ENCODE data around the gene KRT3.
"Not testable (repeated sequence)": the region's sequence is repeated elsewhere in the genome, so short reads cannot be mapped to it uniquely, and the experiment has no call there.

KRT3 gene

DNA sequence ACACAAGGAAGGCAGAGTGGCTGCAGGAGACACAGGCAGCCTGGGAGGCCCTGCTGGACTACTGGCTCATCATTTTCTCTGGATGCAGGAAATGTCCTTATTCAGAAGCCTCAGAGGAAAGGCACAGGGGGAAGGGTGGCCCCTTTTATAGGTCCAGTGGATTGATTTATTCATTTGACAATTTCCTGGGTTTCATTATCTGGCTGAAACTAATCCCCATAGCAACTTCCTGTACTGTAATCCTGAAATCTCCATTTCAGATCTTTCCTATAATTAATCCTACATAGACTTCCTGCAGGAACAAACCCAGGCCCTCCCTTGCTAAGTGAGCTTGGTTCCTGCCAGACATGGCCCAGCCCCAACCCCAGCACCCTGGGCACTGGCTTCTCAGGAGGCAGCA is 41.8 kb downstream of the KRT3 start:
- DNase-seq (ENCODE audit: low read depth): no peak
- TF ChIP-seq, protein P1, sequence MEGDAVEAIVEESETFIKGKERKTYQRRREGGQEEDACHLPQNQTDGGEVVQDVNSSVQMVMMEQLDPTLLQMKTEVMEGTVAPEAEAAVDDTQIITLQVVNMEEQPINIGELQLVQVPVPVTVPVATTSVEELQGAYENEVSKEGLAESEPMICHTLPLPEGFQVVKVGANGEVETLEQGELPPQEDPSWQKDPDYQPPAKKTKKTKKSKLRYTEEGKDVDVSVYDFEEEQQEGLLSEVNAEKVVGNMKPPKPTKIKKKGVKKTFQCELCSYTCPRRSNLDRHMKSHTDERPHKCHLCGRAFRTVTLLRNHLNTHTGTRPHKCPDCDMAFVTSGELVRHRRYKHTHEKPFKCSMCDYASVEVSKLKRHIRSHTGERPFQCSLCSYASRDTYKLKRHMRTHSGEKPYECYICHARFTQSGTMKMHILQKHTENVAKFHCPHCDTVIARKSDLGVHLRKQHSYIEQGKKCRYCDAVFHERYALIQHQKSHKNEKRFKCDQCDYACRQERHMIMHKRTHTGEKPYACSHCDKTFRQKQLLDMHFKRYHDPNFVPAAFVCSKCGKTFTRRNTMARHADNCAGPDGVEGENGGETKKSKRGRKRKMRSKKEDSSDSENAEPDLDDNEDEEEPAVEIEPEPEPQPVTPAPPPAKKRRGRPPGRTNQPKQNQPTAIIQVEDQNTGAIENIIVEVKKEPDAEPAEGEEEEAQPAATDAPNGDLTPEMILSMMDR (conservative IDR thresholded peaks at IDR 0.05; ENCODE audit: control insufficient read depth, insufficient read depth, low read depth, low read length): no peak
- no peak overlapping the region for H3K4me3 ChIP-seq (ENCODE audit: control insufficient read depth, low read depth, low read length)

DNA sequence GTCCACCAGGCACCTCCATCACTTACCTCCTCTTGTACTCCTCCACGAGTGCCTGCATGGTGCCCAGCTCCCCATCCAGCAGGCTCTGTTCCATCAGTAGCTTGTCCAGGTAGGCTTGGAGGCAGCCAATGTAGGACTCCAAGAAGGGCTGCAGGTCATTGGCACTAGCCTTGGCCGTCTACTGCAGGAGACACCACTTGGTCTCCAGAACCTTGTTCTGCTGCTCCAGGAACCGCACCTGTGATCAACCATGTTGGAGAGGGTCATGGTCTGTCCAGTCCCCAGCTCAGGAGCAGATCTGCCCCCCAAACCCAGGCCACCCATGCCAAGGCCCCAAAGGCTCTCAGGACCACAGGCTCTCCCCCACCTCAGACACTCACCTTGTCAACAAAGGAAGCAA is 42.6 kb downstream of the KRT3 start:
- TF ChIP-seq, protein P1 (conservative IDR thresholded peaks at IDR 0.05; ENCODE audit: control insufficient read depth, insufficient read depth, low read depth, low read length): no peak
- no peak overlapping the region for H3K4me3 ChIP-seq (ENCODE audit: control insufficient read depth, low read depth, low read length)
- no peak for DNase-seq (ENCODE audit: low read depth)

DNA sequence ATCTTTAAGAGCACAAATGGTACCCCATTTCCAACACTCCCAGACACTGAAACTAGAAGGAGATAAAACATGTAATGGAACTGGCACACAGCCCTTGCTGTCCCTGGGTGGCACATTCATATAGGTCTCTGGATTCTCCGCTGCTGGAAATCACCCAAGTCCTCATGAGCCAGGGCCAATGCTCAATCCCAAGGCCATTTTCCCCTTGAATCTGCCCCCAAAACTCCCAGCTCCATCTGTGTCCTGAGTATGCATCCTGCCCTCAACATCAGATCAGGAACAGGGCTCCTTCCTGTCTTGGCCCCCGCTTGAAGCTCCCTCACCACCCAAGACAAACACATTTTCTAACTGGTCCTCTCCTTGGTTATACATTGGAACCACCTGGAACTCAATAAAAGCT is 43.4 kb downstream of the KRT3 start:
- TF ChIP-seq, protein P1 (conservative IDR thresholded peaks at IDR 0.05; ENCODE audit: control insufficient read depth, insufficient read depth, low read depth, low read length): no peak
- no peak for DNase-seq (ENCODE audit: low read depth)
- no peak overlapping the region for H3K4me3 ChIP-seq (ENCODE audit: control insufficient read depth, low read depth, low read length)

DNA sequence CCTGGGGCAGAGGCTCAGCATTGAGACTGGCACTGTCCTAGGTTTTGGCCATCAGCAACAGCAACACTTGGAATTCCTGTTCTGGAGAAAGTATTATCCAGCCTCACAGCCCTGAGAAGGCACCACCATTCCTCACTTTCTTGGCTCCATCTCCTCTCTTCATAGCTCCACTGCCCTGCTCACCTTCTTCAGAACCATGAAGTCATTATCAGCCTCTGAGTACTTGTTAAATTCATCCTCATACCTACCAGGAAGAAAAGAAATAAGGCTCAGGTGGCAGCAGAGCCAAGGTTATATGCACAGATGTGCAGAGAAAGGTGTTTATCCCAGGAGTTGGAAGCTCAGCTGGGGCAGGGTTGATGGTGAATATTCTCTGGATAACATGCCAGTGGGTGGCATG is 44.1 kb downstream of the KRT3 start:
- TF ChIP-seq, protein P1 (conservative IDR thresholded peaks at IDR 0.05; ENCODE audit: control insufficient read depth, insufficient read depth, low read depth, low read length): no peak
- no peak overlapping the region for H3K4me3 ChIP-seq (ENCODE audit: control insufficient read depth, low read depth, low read length)
- DNase-seq (ENCODE audit: low read depth): no peak

DNA sequence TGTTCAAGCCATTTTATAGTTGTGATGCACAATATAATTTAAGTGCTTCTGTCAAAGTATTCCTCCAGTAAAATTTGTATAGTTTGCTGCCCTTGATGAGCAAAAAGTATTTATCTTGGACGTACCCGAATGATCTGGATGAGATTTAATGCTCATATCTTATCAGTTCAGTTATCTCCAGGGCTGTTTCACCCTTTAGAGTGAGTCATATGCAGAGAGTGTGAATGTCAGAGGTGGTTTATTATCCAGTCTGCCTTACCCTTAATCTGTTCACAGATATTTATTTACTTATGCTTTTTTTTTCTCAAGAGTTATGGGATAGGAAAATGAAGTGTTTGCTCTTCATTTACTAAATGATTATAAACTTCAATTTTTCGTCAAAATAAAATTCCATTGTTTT is 45.4 kb downstream of the KRT3 start:
- not testable (repeated sequence) for DNase-seq (ENCODE audit: low read depth)

DNA sequence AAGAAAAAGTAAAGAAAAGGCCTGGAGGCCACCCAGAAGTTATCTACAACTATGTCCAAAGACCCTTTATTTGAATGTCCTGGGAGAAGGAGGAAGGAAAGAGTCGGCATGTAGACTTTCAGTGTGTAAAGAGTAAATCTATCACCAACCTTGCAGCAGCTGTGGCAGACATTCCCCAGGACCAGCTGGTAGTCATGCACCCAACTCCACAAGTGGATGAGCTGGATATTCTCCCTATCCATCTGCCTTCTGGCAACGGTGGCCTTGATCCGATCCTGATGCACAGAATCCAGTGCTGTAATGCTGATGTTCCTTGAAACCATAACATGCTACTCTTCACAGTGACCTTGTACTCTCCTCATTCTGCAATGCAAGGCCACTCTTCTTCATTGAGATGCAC is 46.1 kb downstream of the KRT3 start:
- no peak for DNase-seq (ENCODE audit: low read depth)
- H3K4me3 ChIP-seq (ENCODE audit: control insufficient read depth, low read depth, low read length): no peak overlapping the region
- TF ChIP-seq, protein P1 (conservative IDR thresholded peaks at IDR 0.05; ENCODE audit: control insufficient read depth, insufficient read depth, low read depth, low read length): no peak

More for the DNA sequence above, 45.4 kb downstream of the KRT3 start:
- H3K4me3 ChIP-seq (ENCODE audit: control insufficient read depth, low read depth, low read length): not testable (repeated sequence)

DNA sequence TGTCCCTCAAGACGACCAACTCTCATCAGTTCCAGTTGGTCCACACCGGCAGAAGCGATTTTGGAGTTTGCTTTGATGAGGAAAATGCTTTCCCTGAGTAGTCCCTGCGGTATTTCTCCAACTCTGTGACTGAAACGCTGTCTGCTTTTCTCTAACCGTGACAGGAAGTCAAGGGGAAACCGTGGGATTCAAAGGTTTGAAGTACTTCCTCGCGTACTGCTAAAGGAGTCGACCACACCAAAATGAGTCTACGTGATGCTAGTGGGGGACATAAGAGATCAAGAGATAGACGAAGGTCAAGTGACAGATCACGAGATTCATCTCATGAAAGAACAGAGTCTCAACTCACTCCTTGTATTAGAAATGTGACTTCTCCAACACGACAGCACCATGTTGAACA is 47.3 kb downstream of the KRT3 start:
- no peak for DNase-seq (ENCODE audit: low read depth)
- H3K4me3 ChIP-seq (ENCODE audit: control insufficient read depth, low read depth, low read length): no peak overlapping the region
- TF ChIP-seq, protein P1 (conservative IDR thresholded peaks at IDR 0.05; ENCODE audit: control insufficient read depth, insufficient read depth, low read depth, low read length): no peak
